Esophagus muscularis mucosa (tissue), 4 donors: Measurements from ENCODE around the gene RAD18. TPM values are rescaled to one million over a fixed set of nuclear protein-coding genes. Genes with fewer than 3 reads are reported as not detected.

ENCODE experiments used
- DNase-seq: peaks from one replicate; pipeline ENCODE4 v3.0.0-alpha.2; 2017; ENCODE audit errors: extremely low spot score
- H3K27ac ChIP-seq, 4 donors: fragments of 200-600 bp; sonication (generic); replicated peaks in 1 of 4; 1 replicate in 3 of 4; 2 replicates in 1 of 4; pipeline ENCODE4 v1.5.1; 2016 to 2019; ENCODE audit warnings: mild to moderate bottlenecking in 1 of 4
- H3K27me3 ChIP-seq, 4 donors: fragments of 200-600 bp; sonication (generic); one replicate each; pipeline versions ENCODE4 v1.5.1 to v1.6.0; 2016 to 2019
- H3K36me3 ChIP-seq, 4 donors: fragments of 200-600 bp; sonication (generic); one replicate each; pipeline ENCODE4 v1.5.1; 2016 to 2019
- H3K4me1 ChIP-seq, 4 donors: fragments of 200-600 bp; sonication (generic); one replicate each; pipeline ENCODE4 v1.5.1; 2016 to 2019
- H3K4me3 ChIP-seq, 4 donors: fragments of 200-600 bp; sonication (generic); 1 replicate in 2 of 4; 2 replicates in 2 of 4; pipeline ENCODE4 v1.5.1; 2016 to 2019; ENCODE audit warnings: mild to moderate bottlenecking in 4 of 4, moderate library complexity in 1 of 4
- H3K9me3 ChIP-seq, 4 donors: fragments of 200-600 bp; sonication (generic); 1 replicate in 3 of 4; 2 replicates in 1 of 4; pipeline ENCODE4 v1.5.1; 2016 to 2019
- CTCF ChIP-seq, 3 experiments: fragments of 200-600 bp in 2 of 3; fragments of 450-650 bp in 1 of 3; sonication (generic) in 2 of 3; IDR thresholded peaks; one replicate each; pipeline ENCODE4 v1.5.1; 2017 to 2019; ENCODE audit warnings: antibody characterized with exemption in 3 of 3, mild to moderate bottlenecking in 2 of 3, moderate library complexity in 1 of 3
- EP300 ChIP-seq: sonication (generic); formaldehyde crosslinking; IDR thresholded peaks from one replicate; pipeline ENCODE4 v1.6.1; 2017; ENCODE audit warnings: antibody characterized with exemption
- POLR2A ChIP-seq: fragments of 450-650 bp; IDR thresholded peaks from one replicate; pipeline ENCODE4 v1.6.1; 2017; ENCODE audit warnings: antibody characterized with exemption, moderate library complexity, mild to moderate bottlenecking, low read depth
- POLR2AphosphoS5 ChIP-seq, 2 donors: sonication (generic); formaldehyde crosslinking; IDR thresholded peaks; one replicate each; pipeline ENCODE4 v1.6.1; 2017; ENCODE audit warnings: antibody characterized with exemption in 2 of 2
- WGBS: methylation state at CpG from one replicate; pipeline ENCODE4 v1.1.5; 2018; 5-methylcytosine and 5-hydroxymethylcytosine counted together
- intact Hi-C: fragments of 100-400 bp; cut with DNase I; formaldehyde crosslinking; loops from one replicate; pipeline ENCODE4 v1.15.1; 2023
- total RNA-seq, 4 donors: library from RNA; depleted of rRNA; stranded (reverse); fragments of >200 nt; gene quantifications; one replicate each; pipeline versions ENCODE4 v1.1.0 to v1.2.1, GENCODE V29; 2016

The RAD18 gene
- total RNA-seq, 4 donors from 2014 or later = 3.4 to 6.6 (median 5.2) TPM

GRCh38 chr3:8994226-8994625 is 31.0 kb upstream of the RAD18 start:
- DNase-seq = no peak
- no peak overlapping the region for H3K4me3 ChIP-seq
- H3K4me1 ChIP-seq = peaks cover 9 to 15% (median 14%) of the 10 kb centered on the region in 4 donors
- WGBS = 91% methylated on average over 15 of the region's 15 CpGs
- no peaks in the 10 kb centered on the region for H3K27me3 ChIP-seq
- TF ChIP-seq CTCF (IDR thresholded peaks at IDR 0.05) (no peak), POLR2AphosphoS5 (IDR thresholded peaks at IDR 0.05) (no peak), EP300 (no peak), POLR2A (no peak)
- no peak overlapping the region for H3K27ac ChIP-seq
- H3K9me3 ChIP-seq = no peaks in the 10 kb centered on the region
- H3K36me3 ChIP-seq = peaks cover 0 to 4% (median 0%) of the 10 kb centered on the region in 4 donors
- intact Hi-C loops = no loop called here

DNA sequence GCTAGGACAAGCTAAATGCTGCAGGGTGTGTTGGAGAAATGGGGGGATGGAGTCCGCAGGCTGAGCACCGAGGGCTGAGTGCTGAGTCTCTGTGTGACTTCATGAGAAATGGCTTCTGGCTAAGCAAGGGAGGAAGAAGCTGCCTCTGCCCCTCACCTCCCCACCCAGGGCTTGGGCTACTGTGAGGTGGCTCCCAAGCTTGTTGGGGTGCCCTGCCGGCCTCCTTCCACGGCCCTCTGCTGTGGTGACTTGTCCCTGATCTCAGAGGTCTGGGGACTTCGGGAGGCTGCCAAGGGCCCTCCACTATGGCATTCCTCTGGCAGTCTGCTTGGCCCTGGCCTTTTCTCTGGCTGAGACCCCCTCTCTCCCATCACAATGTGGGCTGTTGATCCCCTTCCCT is 30.1 kb upstream of the RAD18 start:
- no peak for TF ChIP-seq POLR2A
- TF ChIP-seq CTCF (IDR thresholded peaks at IDR 0.05) = no peak
- TF ChIP-seq EP300 = no peak
- TF ChIP-seq POLR2AphosphoS5 (IDR thresholded peaks at IDR 0.05) = no peak
- intact Hi-C loops = no loop called here
- H3K4me1 ChIP-seq = peaks cover 9 to 16% (median 14%) of the 10 kb centered on the region in 4 donors
- 83% methylated on average over 2 of the region's 5 CpGs for WGBS
- no peak overlapping the region for H3K4me3 ChIP-seq
- DNase-seq = no peak
- peaks cover 0 to 4% (median 0%) of the 10 kb centered on the region in 4 donors for H3K36me3 ChIP-seq
- no peak overlapping the region for H3K27ac ChIP-seq
- no peaks in the 10 kb centered on the region for H3K27me3 ChIP-seq
- H3K9me3 ChIP-seq = no peaks in the 10 kb centered on the region

GRCh38 chr3:8992854-8993253 is 29.6 kb upstream of the RAD18 start:
- intact Hi-C loops = no loop called here
- peaks cover 9 to 20% (median 14%) of the 10 kb centered on the region in 4 donors for H3K4me1 ChIP-seq
- DNase-seq = no peak
- no peak overlapping the region for H3K27ac ChIP-seq
- peaks cover 0 to 4% (median 0%) of the 10 kb centered on the region in 4 donors for H3K36me3 ChIP-seq
- TF ChIP-seq POLR2AphosphoS5 (IDR thresholded peaks at IDR 0.05) (no peak), EP300 (no peak), POLR2A (no peak), CTCF (IDR thresholded peaks at IDR 0.05) (no peak)
- no peaks in the 10 kb centered on the region for H3K27me3 ChIP-seq
- 85% methylated on average over 11 of the region's 11 CpGs for WGBS
- H3K4me3 ChIP-seq = no peak overlapping the region
- no peaks in the 10 kb centered on the region for H3K9me3 ChIP-seq

- Histone ChIP-seq H3K27me3 (no peaks in the 10 kb centered on the region), H3K9me3 (no peaks in the 10 kb centered on the region), H3K4me3 (no peak overlapping the region), H3K36me3 (peaks cover 0 to 4% (median 0%) of the 10 kb centered on the region in 4 donors), H3K4me1 (peaks cover 6 to 21% (median 12%) of the 10 kb centered on the region in 4 donors), H3K27ac (no peak overlapping the region)
- TF ChIP-seq POLR2A (no peak), CTCF (IDR thresholded peaks at IDR 0.05) (no peak), EP300 (no peak), POLR2AphosphoS5 (IDR thresholded peaks at IDR 0.05) (no peak)
- no peak for DNase-seq
- WGBS = 86% methylated on average over 4 of the region's 4 CpGs
- intact Hi-C loops = no loop called here
Measured at GRCh38 chr3:8992199-8992598, 28.9 kb upstream of the RAD18 start.
